ENCODE measurements around the gene CEP97. TPM values are rescaled to one million over a fixed set of nuclear protein-coding genes. Genes with fewer than 3 reads are reported as not detected.

CEP97 gene, protein sequence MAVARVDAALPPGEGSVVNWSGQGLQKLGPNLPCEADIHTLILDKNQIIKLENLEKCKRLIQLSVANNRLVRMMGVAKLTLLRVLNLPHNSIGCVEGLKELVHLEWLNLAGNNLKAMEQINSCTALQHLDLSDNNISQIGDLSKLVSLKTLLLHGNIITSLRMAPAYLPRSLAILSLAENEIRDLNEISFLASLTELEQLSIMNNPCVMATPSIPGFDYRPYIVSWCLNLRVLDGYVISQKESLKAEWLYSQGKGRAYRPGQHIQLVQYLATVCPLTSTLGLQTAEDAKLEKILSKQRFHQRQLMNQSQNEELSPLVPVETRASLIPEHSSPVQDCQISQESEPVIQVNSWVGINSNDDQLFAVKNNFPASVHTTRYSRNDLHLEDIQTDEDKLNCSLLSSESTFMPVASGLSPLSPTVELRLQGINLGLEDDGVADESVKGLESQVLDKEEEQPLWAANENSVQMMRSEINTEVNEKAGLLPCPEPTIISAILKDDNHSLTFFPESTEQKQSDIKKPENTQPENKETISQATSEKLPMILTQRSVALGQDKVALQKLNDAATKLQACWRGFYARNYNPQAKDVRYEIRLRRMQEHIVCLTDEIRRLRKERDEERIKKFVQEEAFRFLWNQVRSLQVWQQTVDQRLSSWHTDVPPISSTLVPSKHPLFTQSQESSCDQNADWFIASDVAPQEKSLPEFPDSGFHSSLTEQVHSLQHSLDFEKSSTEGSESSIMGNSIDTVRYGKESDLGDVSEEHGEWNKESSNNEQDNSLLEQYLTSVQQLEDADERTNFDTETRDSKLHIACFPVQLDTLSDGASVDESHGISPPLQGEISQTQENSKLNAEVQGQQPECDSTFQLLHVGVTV
- 10 to 100 TPM in 3 of 9 donors, 1 to 10 TPM in 6; 5.1 to 12.3 (median 6.9) TPM for total RNA-seq
- polyA plus RNA-seq = 1 to 10 TPM; 1.9 to 3.3 TPM
- long read RNA-seq, donor 1, partial matches to known transcripts = 0 of 2 reads
- long read RNA-seq, donor 1, other reads (novel, unspliced or antisense) = 1 of 2 reads
- long read RNA-seq, donor 2, full-length matches to known transcripts = 4 of 9 reads
- long read RNA-seq, donor 2, partial matches to known transcripts = 2 of 9 reads
- long read RNA-seq, donor 2, other reads (novel, unspliced or antisense) = 3 of 9 reads
- long read RNA-seq, donor 3, full-length matches to known transcripts = 1 of 3 reads
- long read RNA-seq, donor 3, partial matches to known transcripts = 2 of 3 reads
- long read RNA-seq, donor 3, other reads (novel, unspliced or antisense) = 0 of 3 reads

DNA sequence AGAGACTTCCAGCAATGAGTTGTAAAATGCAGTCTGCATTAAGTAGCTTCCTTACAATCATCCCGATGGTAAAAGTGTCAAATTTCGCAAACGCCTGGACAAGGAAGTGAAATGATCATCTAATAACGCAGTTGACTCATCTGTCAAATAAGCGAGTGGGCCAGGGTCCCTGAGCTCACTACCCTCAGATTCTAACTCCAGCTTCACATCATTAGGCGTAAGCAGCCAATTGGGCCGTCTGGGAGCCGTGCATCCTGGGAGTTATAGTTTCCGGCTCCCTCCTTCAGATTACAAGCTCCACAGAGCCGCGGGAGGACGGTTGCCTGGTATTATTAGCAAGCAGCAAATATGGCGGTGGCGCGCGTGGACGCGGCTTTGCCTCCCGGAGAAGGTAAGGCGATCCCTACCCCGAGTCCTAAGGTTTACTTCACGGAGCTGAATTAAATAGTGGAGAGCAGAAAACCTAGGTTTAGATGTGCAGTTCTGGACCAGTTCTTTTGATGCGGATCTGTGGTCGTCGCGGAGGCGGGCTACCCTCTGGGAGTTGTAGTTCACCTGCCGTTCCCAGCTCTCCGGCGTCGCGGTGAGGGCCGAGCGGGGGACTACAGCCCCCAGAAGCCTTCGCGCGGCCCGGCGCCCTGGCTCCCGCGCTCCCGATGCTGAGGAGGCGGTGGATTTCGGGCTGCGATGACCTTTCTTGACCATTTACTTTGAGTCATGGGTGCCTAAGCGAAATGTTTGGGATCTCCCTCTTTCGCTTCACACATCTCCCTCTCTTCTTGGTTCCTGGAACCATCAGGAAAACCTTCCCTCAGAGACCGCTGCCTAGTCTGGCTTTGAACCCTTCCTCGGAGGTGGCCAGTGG, at the start of gene CEP97:
Gene CEP97 (plus strand): TSS at position 286 of the 865 bp plus-strand sequence. CDS start 63 bp downstream, at position 349.
- peak within 1 kb of the TSS; percentile 24 to 84 (median 76) for H3K27ac ChIP-seq
- ATAC-seq (peak; percentile 100), DNase-seq (peak; percentile 90 to 95 (median 93))
- H3K9me3 ChIP-seq = no peaks in the 10 kb centered on the region
- TF ChIP-seq, protein P1, sequence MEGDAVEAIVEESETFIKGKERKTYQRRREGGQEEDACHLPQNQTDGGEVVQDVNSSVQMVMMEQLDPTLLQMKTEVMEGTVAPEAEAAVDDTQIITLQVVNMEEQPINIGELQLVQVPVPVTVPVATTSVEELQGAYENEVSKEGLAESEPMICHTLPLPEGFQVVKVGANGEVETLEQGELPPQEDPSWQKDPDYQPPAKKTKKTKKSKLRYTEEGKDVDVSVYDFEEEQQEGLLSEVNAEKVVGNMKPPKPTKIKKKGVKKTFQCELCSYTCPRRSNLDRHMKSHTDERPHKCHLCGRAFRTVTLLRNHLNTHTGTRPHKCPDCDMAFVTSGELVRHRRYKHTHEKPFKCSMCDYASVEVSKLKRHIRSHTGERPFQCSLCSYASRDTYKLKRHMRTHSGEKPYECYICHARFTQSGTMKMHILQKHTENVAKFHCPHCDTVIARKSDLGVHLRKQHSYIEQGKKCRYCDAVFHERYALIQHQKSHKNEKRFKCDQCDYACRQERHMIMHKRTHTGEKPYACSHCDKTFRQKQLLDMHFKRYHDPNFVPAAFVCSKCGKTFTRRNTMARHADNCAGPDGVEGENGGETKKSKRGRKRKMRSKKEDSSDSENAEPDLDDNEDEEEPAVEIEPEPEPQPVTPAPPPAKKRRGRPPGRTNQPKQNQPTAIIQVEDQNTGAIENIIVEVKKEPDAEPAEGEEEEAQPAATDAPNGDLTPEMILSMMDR (IDR thresholded peaks at IDR 0.05) = no peak
- TF ChIP-seq POLR2A (IDR thresholded peaks at IDR 0.05) = peak in 1 of 2 donors; percentile 29
- peak within 1 kb of the TSS; percentile 54 to 94 (median 70) for H3K4me3 ChIP-seq
- H3K4me1 ChIP-seq = peaks cover 0 to 45% (median 9%) of the 10 kb centered on the region in 12 donors
- intact Hi-C loops (cut with DNase I) = loop anchor here in 5 of 10 donors (1.0 to 5.0 kb wide), 5 partner anchors 37 to 54 kb away; partner anchors contain the start of genes NXPE3 (in 4 of the 5) and RPL24 (in 1 of the 5)
- 0 to 1% (median 0%) methylated on average over 25 to 49 of the region's 49 CpGs for WGBS, 4 donors
- peaks cover 0 to 28% (median 15%) of the 10 kb centered on the region in 9 donors for H3K36me3 ChIP-seq
- no peaks in the 10 kb centered on the region for H3K27me3 ChIP-seq

DNA sequence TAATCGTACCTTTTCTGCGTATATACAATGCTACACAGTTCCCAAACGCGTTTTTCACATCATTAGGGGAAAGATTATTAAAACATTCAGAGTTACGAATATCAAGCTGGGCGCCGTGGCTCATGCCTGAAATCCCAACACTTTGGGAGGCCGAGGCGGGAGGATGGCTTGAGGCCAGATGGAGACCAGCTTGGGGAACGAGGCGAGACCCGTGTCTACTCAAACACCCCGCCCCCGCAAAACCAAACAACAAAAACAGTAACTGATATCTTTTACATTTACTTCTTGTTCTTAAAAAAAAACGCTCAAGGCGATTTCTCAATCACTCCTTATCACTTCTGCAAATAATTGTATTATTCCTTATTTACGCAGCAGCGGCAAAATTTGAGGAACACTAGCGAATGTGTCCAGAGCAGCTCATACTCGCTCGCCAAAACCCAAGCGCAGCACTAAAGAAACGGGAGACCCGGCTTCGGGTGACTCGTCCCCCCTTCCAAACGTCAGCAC, 48.7 kb upstream of the CEP97 start:
- Histone ChIP-seq H3K27ac (peak overlapping the region; percentile 0 to 100 (median 96)), H3K9me3 (no peaks in the 10 kb centered on the region), H3K4me1 (peaks cover 0 to 33% (median 12%) of the 10 kb centered on the region in 12 donors), H3K4me3 (peak overlapping the region; percentile 76 to 100 (median 90)), H3K27me3 (no peaks in the 10 kb centered on the region), H3K36me3 (peaks cover 0 to 35% (median 25%) of the 10 kb centered on the region in 9 donors)
- TF ChIP-seq POLR2A (IDR thresholded peaks at IDR 0.05) = no peak
- TF ChIP-seq, protein P1 (IDR thresholded peaks at IDR 0.05) = no peak
- ATAC-seq (no peak), DNase-seq (peak; percentile 36 to 68 (median 46))
- 13 to 16% (median 14%) methylated on average over 27 of the region's 27 CpGs for WGBS, 4 donors
- intact Hi-C loops (cut with DNase I) = loop anchor here in 7 of 10 donors (1.0 to 10.0 kb wide), 5 partner anchors 49 to 163 kb away; partner anchors contain the start of genes PCNP (in 7 of the 7), CEP97 (in 1 of the 7) and SENP7 (in 1 of the 7)

DNA sequence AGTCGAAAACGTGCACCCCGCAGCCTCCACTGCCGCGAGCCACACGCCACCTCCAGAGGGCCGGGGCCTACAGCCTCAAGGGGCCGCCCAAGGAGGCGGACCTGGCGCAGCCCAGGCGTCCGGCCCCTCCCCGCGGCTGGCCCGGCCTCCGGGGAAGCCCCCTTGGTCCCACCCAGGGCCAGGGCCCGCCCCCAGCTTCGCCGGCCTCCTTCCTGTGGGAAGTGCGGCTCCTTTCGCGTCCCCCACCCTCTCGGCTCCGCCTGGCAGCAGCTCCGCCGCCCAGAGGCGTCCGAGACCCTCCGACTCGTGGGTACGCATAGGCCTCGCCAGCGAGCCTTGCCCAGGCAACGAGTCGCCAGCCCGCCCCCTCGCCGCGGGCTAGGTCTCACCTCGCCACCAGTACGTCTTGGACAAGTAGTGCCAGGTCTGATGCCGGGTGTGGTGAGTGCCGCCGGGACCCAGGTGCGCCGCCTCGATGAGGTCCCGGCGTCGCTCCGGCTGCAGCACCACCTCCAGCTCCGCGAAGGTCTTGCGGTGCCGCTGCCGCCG, 48.1 kb upstream of the CEP97 start:
- Histone ChIP-seq H3K4me1 (peaks cover 0 to 33% (median 12%) of the 10 kb centered on the region in 12 donors), H3K9me3 (no peaks in the 10 kb centered on the region), H3K4me3 (peak overlapping the region; percentile 76 to 100 (median 90)), H3K27me3 (no peaks in the 10 kb centered on the region), H3K27ac (peak overlapping the region; percentile 88 to 100 (median 96)), H3K36me3 (peaks cover 0 to 35% (median 25%) of the 10 kb centered on the region in 9 donors)
- TF ChIP-seq, protein P1 (IDR thresholded peaks at IDR 0.05) = peak in 6 of 12 donors; percentile 15 to 44 (median 25)
- TF ChIP-seq POLR2A (IDR thresholded peaks at IDR 0.05) = peak in 1 of 2 donors; percentile 51
- ATAC-seq (peak; percentile 92 to 97 (median 95)), DNase-seq (peak; percentile 96 to 98 (median 97))
- 0% methylated on average over 13 to 57 of the region's 57 CpGs for WGBS, 4 donors
- intact Hi-C loops (cut with DNase I) = loop anchor here in 7 of 10 donors (1.0 to 10.0 kb wide), 5 partner anchors 48 to 164 kb away; partner anchors contain the start of genes PCNP (in 7 of the 7), CEP97 (in 1 of the 7) and SENP7 (in 1 of the 7)

Data from heart left ventricle (tissue), 16 donors.